CD4-positive, alpha-beta T cell treated with Interleukin-15 for 1 hour (primary cell): ENCODE data around the gene PADI1.

Experiments used
- DNase-seq: peaks from one replicate; pipeline ENCODE4 v3.0.0-alpha.2; 2020

PADI1 gene

DNA sequence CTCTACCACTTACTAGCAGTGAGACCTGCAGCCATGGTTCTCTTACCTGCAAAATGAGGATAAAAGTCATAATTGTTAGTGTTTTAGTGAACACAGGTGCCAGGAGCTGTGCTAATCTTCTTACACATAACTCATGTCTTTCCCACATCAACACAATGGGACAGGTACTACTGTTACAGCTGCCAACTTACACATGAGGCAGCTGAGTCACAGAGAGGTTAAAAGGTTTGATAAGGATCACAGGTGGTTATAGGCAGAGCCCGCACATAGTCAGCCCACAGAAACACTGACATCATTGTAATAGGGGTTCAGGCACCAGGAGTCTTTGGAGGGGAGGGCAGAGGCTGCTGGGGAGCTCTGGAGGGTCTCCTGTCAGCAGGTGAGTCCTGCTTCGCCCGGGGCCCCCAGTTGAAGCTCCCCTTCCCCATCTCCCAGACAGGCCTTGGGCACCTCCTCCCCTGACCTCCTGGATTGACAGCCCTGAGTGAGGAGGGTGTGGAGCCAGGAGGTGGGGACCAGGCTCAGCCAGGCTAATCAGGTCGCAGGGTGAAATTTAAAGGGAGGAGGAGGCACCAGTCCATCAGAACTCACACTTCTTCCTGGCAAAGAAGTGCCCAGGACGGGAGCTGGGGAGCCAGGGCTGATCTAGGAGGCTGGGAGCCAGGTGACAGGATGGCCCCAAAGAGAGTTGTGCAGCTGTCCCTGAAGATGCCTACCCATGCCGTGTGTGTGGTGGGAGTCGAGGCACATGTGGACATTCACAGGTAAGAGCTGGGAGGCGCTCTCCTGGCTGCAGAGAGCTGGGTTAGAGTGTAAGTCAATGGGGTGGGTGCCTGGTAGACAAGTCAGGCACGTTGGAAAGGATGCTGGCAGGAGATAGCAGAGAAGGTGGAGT lies at the start of gene PADI1:
TSS of gene PADI1 (plus strand) at position 583 of the 895 bp plus-strand sequence. CDS start at position 673, 90 bp downstream.
- no peak for DNase-seq

DNA sequence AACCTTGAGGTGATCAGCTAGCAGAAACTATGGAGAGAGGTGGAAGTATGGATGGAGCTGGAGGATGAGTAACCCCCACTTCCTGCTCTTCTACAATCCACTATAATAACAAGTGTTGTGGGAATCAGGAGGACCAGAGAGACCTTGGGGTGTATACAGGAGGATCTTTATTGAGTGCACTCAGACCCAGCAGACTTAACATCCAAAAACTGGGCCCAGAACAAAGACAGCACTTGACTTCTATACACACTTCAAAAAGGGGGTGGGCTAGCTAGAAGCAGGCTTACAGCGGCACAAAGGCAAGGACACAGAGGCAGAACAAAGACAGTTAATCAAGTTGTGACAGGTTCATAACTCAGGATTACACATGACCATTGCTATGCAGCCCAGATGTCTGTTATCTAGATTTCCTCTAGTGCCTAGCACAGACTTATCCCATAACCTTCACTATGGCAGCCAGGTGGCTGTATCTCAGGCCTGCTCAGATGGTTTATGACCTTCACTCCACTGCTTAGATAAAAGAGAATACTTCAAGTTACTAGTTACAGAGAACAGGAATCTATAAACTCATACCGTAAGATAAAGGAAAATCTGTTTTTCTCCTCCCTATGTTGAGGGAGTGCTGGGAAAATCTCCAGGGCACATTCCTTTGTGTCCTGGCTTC lies 49.5 kb upstream of the PADI1 start:
- no peak for DNase-seq

GRCh38 chr1:17156108-17156507 lies 48.8 kb upstream of the PADI1 start:
- no peak for DNase-seq

GRCh38 chr1:17158961-17159360 lies 46.0 kb upstream of the PADI1 start:
- DNase-seq, result no peak

DNA sequence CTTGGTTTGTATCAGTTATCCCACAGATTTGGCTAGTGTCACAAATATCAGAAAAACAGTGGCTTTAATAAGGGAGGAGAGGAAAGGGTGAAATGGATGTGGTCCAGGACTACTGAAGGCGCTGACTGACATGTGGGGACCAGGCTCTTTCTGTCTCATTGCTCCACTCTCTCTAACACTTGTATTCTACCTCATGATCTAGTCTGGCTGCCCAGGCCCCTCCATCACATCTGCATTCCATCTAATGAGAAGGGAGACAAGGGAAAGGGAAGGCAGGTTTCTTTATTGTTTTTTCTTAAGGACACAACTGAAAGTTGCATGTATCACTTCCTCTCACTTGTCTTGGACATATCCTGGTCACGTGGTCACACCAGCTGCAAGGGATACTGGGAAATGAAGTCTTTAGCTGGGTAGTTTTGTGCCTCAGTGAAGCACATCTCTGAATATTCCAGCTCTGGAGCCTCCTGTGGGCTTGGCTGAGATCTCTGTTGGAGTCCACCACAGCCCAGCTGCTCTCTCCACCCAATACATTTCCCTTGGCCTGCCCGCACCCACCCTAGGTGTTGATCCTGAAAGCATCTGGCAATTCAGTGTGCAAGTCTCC lies 43.7 kb upstream of the PADI1 start:
- DNase-seq, result no peak

DNA sequence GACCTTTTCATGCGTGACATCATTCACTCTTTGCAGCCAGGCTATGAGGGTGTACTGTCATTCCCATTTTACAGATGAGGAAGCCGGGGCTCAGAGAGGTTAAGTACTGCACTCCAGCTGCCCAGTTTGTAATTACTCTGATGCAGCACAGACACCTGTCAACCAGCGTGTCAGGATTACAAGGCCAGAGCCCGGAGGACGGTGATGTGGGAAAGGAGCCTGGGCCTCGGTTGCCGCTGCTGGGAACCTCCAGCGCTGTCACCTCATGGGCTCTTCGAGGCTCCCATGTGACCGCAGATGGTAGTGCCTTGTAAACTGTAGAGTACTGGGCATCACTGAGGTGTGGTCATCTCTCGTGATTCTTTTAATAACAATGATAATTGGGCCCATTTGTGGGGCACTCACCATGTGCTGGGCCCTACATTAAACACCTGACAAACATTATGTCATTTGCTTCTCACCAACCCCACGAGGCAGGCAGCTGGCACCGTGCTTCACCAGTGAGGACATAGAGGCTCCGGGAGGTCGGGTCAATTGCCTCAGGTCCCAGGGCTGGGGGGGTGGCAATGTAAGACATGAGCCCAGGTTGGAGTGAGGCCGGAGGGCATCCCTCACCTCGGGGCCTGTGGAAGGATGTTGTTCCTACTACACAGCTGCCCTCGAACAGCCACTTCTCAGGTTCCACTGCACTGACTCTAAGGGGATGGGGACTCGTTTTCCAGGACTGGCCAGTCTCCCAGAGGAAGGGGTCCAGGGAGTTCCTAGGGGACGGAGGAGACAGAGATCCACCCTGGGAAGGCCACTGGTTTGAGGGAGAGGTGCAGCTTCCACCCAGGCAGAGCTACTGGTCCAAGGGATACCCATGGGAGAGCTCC lies 42.8 kb upstream of the PADI1 start:
- DNase-seq, result no peak

DNA sequence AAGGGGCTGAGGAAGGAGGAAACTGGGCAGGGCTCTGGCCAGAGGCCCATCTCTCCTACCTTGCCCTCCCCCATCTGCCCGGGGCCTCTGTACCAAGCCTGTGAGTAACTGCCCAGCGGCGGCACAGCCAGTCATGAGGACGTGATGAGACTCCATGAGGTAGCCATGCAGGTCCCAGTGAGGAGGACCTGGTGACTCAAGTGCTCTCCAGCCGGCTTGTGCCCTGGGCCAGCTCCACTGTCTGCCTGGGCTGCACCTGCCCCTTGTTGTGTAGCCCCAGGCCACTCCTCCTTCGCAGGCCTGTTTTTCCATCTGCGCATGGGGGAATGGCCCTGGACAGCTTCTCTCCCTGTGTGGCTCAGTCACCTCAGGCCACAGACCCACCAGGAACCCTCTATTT lies 42.0 kb upstream of the PADI1 start:
- DNase-seq, result no peak

GRCh38 chr1:17163371-17163770 lies 41.6 kb upstream of the PADI1 start:
- DNase-seq, result no peak

DNA sequence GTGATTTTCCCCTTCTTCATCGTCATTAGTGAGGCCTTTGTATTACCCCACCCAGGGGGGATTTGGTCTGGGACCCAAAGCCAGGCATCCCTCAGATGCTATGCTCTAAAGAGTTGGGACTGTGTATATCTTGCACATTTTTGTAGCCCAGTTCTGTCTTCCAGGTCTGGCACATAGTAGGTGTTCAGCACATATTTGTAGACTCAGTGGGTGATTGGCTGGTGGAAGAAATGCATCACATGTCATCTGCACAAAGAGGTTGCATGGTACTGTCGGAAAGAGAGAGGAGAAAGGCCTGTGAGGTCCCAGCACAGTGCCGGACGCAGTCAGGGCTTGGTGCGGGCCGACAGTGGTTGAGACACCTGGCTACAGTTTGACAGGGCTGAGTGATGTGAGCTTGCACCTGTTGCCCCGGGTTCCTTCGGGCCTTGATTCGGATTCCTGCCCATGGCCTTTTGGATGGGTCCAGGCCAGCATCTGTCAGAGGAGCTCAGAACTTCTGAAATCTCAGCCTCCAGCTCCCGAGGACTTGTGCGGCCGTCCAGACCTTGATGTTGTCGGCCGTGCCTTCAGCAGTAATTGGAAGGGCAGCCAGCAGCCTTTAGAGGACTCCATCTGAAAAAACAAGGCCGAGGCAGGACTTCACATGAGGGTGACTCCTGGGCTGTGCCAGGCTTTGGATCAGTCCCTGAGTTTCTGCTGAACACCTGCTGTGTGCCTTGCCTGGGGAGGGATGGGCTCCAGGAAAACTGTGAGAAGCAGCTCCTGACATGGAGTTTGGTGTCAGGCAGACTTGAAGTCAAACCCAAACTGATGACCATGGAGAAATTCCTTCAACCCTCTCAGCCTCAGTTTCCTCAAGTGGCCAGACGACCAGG lies 40.9 kb upstream of the PADI1 start:
- DNase-seq, result no peak

DNA sequence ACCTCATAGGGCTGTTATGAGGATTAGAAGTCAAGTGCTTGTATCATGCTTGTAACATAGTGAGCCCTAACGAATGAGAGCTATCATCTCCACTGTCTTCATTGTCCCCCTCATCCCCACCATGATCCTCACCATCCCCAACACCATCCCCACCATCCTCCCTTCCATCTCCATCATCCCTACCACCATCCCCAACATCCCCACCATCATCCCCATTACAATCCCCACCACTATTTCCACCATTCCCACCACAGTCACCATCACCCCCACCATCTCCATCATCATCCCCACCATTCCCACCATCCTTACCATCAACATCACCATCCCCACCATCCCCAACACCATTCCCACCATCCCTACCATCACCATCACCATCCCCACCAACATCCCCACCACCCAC lies 39.1 kb upstream of the PADI1 start:
- DNase-seq, result no peak

DNA sequence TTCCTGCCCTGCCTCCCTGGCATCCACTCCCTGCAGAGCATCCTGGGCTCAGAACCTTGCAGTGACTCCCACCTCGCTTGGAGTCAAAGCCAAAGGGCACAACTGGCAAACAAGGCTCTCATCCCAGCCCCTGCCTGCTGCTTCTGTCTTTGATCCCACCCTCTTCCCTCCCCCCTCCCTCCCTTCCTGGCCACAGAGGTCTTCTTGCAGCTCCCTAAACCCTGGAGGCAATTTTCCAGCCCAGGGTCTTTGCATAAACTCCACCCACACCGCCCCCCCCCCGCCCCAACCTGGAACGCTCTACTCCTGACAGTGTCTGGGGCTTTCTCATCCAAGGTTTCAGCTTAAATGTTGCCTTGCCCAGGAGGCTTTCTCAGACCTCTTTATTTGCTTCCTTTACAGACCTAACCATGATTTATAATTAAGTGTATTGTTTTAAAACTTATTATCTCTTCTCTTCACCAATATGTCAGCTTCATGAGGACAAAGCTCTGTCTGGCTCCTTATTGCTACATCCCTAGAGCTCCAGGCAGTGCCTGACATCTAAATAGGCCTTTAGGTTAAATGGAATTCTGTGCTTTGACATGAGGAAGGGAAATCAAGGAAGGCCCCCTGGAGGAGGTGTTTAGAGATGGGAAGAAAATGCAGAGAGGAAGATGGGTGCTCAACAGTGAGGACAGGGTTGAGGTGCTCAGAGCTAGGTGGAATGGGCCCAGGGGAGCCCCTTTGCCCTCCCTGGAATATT lies 37.7 kb upstream of the PADI1 start:
- DNase-seq, result no peak

- no peak for DNase-seq
These were observed 37.2 kb upstream of the PADI1 start for GRCh38 chr1:17167786-17168090.

DNA sequence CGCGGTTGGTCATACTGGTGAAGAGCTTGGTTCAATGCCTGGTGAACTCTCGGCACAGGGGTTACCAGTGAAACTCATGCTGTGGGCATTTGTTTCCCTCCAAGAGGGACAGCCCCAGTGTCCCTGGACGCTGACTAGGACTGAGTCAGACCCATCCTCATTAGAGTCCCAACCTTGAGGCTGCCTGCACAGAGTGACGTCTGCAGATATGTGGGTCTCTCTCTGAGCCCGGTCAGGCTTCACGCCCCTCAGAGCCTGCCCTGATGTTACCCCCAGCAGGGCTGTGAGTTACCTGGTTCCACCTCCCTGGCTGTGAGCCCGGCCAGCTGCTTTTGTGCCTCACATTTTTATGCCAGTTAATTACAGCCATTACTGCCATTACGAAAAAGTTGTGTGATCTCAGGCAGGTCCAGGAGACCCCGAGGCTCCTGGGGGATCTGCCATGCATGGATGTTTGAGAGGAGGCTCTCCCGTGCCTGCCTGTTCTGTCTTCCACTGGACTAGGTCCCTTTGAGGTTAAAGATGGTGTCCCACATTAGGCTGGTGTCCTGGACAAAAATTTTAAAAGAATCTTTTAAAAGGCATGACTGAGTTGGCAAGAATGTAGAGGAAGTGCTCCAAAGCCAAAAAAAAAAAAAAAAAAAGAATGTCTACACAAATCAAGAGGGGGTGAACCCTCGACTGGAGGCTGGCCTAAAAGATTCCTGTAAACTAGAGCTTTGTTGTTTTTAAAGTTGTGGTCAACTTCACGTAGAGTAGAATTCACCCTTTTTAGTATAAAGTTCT lies 36.6 kb upstream of the PADI1 start:
- no peak for DNase-seq

GRCh38 chr1:17170571-17170970 lies 34.4 kb upstream of the PADI1 start:
- DNase-seq, result no peak

DNA sequence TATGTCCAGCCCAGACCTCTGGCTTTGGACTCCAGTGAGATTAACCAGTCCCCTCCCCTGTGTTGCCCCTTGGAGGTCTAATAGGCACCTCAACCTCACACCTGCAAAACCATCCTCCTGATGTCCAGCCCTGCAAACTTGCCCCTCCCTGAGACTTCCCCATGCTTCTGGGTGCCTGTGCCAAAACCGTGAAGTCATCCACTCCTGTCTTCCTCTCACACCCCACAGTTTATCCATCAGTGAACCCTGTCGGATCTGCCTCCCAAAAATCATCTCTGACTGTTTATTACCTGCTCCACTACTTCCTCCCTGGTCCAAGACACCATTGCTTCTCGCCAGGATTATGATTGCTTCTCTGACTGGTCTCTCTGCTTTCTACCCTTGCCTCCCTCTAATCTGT lies 31.7 kb upstream of the PADI1 start:
- DNase-seq, result no peak

DNA sequence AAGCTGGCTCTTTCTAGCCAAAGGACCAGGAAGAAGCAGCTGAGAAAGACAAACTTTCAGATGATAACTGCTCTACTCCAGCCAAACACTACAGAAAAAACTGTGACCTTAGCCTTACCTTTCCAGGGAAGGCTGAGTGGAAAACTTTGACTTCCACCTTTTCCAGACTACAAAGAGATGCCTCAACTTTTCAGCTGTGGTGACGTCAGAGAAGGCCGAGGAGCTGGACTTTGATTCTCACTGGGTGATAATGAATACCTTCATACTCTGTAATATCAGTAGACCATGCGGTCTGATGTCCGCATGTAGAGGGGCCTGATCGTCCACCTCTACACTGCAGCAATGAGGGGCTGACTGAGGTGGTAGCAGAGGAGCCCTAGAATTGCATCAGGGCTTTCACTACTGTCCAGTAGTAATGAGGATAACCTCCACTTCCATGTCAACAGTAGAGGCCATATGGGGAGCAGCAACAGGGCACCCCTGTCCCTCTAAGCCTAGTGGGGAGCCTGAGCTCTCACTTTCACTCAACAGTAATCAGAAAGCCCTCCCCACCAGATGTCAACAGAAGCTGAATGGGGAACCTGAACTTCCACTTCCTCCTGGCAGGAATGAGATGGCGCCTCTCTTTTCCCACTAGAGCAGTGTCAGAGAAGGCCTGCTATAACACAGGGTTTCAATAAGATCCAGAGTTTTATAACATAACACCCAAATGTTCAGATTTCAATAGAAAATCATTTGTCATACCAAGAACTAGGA lies 28.4 kb upstream of the PADI1 start:
- DNase-seq, result no peak

GRCh38 chr1:17177651-17178050 lies 27.3 kb upstream of the PADI1 start:
- no peak for DNase-seq

DNA sequence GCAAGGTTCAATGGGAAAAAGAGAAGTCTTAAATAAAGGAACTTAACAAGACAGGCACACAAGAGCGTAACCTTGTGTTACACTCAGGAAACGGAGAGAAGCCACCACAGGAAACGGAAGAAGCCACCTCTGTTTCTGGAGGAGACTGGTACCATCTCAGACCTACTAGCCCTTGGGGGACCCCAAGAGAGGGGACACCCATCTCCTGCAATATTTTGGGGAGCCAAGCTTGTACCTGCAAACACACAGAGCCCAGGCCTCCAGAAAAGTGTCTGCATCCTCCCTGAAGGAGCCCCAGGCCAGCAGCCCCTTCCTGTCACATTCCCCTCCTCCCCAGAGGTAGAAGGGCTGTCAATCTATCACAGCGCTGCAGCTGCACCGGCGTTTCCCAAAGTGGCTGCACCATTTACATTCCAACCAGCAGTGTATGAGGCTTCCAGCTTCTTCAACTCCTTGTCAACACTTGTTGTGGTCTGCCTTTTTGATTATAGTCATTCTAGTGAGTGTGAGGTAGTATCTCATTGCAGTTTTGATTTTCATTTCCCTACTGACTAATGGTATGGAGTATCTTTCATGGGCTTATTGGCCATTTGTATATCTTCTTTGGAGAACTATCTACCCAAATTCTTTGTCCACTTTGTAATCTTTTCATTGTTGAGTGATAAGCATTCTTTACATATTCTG lies 23.0 kb upstream of the PADI1 start:
- no peak for DNase-seq
